Body of pancreas (tissue), 4 donors: ENCODE measurements around the gene SPOCD1.

Source experiments
- POLR2A ChIP-seq, 3 donors: fragments of 450-650 bp; IDR thresholded peaks; one replicate each; pipeline ENCODE4 v1.6.1; 2016; ENCODE audit warnings: antibody characterized with exemption in 3 of 3, mild to moderate bottlenecking in 2 of 3
- TF ChIP-seq, protein P1 (sequence below), 7 experiments: fragments of 450-650 bp in 4 of 7; fragments of 200-600 bp in 3 of 7; sonication (generic) in 3 of 7; IDR thresholded peaks; one replicate each; pipeline ENCODE4 v1.5.1; 2016 to 2019; ENCODE audit warnings: antibody characterized with exemption in 7 of 7

DNA sequence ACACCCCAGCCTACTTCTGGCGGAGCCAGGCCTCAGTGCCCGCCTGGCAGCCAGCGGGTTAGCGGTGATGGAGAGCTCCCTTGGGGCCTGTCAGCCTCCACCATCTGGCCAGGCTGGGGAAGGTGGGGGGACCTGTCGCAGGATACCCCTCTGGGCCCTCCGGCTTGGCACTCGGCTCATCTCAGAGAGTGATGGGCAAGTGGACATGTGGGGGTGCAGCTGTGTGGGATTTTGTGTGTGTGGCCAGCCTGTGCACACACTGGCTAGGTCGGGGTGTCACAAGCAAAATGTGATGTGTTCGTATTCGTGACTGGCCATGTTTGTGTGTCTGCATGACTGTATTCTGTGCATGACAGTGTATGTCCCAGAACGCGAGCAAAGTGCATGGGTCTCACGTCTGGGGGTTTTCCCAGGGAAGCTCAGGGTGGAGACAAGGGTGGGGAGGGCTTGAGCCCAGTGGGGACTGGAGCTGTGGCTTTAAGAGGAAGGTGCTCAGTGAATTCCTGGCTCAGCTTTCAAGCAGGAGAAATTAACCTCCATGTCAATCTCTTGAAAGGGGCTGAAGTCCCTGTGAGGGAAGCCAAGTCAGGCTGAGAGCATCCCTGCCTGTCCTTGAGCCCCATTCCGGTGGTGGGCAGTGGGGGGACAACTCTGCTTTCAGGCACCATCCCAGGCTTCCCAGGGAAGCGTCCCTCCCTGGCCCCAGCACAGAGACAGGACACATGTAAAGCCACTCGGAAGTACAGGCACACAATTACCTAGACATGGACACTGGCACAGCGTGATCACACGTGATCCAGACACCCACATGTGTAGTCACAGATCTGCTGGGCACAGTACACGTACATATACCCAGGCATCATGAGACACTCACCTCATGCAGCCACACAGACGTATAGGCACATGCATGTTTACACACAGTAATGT lies 30.5 kb downstream of the SPOCD1 start:
- TF ChIP-seq, protein P1, sequence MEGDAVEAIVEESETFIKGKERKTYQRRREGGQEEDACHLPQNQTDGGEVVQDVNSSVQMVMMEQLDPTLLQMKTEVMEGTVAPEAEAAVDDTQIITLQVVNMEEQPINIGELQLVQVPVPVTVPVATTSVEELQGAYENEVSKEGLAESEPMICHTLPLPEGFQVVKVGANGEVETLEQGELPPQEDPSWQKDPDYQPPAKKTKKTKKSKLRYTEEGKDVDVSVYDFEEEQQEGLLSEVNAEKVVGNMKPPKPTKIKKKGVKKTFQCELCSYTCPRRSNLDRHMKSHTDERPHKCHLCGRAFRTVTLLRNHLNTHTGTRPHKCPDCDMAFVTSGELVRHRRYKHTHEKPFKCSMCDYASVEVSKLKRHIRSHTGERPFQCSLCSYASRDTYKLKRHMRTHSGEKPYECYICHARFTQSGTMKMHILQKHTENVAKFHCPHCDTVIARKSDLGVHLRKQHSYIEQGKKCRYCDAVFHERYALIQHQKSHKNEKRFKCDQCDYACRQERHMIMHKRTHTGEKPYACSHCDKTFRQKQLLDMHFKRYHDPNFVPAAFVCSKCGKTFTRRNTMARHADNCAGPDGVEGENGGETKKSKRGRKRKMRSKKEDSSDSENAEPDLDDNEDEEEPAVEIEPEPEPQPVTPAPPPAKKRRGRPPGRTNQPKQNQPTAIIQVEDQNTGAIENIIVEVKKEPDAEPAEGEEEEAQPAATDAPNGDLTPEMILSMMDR (IDR thresholded peaks at IDR 0.05), result no peak
- TF ChIP-seq POLR2A (IDR thresholded peaks at IDR 0.05), result no peak
